ENCODE results near the gene IFNL3. TPM values are rescaled to one million over a fixed set of nuclear protein-coding genes. Genes with fewer than 3 reads are reported as not detected.

The IFNL3 gene
- total and polyA plus RNA-seq, 11 donors, result not detected

DNA sequence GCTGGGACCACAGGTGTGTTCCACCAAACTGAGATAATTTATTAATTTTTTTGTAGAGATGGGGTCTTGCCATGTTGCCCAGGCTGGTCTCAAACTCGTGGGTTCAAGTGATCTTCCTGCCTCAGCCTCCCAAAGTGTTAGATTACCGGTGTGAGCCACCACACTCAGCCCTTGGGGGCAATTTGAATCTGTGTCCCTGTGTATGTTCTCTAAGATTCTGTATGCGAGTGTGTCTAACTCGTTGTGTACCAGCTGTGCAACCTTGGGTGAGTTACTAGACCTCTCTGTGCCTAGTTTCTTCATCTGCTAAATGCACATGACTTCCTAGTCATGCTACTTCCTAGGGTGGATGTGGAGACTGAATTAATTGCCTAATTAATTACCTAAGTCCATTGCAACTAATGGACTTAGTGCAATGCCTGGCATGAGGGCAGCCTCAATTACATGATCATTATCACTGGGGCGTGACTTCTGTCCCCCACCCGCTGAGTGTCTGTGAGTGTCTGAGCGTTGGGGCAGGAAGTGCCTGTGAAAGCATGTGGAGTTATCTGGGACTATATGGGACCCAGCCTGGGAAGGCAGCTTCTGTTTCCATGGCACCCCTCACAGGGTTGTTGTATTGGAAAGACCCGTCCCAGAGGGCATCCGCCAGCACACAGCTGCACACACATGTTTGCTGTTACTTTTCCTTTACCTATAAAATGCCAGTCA is 49.8 kb downstream of the IFNL3 start:
- intact Hi-C loops (cut with DNase I), result loop anchor here in 1 of 10 donors (10.0 kb wide), 1 partner anchor 130 kb away; the partner anchor contains the start of gene LRFN1
- ATAC-seq, result no peak
- 43 to 44% (median 44%) methylated on average over 9 of the region's 9 CpGs for WGBS, 4 donors
- H3K9me3 ChIP-seq, result no peaks in the 10 kb centered on the region
- no peak overlapping the region for H3K4me3 ChIP-seq
- peaks cover 13 to 82% (median 41%) of the 10 kb centered on the region in 9 donors for H3K27me3 ChIP-seq
- no peaks in the 10 kb centered on the region for H3K36me3 ChIP-seq
- no peak for DNase-seq
- no peak overlapping the region for H3K27ac ChIP-seq
- peaks cover 0 to 9% (median 0%) of the 10 kb centered on the region in 12 donors for H3K4me1 ChIP-seq
- no peak for TF ChIP-seq POLR2A (IDR thresholded peaks at IDR 0.05)
- TF ChIP-seq, protein P1, sequence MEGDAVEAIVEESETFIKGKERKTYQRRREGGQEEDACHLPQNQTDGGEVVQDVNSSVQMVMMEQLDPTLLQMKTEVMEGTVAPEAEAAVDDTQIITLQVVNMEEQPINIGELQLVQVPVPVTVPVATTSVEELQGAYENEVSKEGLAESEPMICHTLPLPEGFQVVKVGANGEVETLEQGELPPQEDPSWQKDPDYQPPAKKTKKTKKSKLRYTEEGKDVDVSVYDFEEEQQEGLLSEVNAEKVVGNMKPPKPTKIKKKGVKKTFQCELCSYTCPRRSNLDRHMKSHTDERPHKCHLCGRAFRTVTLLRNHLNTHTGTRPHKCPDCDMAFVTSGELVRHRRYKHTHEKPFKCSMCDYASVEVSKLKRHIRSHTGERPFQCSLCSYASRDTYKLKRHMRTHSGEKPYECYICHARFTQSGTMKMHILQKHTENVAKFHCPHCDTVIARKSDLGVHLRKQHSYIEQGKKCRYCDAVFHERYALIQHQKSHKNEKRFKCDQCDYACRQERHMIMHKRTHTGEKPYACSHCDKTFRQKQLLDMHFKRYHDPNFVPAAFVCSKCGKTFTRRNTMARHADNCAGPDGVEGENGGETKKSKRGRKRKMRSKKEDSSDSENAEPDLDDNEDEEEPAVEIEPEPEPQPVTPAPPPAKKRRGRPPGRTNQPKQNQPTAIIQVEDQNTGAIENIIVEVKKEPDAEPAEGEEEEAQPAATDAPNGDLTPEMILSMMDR (IDR thresholded peaks at IDR 0.05), result no peak

DNA sequence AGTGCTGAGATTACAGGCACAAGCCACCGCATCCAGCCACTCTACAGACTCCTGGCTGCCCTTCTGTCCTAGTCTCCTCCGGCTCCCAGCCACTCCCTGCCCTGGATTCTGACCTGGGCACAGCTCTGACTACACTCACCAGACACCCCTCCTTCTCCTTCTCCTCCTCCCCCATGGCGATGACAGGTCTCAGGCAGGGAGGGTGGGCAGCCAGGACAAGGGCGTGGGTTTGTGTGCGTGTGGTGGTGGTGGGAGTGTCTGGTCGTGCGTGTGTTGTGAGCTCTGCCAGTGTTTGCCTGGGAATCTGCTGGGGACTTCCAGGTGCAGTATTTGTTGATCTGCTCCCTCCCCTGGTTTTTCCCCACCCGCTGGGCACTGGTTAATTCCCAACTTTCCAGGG is 51.0 kb downstream of the IFNL3 start:
- Histone ChIP-seq H3K4me3 (no peak overlapping the region), H3K27ac (no peak overlapping the region), H3K9me3 (no peaks in the 10 kb centered on the region), H3K27me3 (peaks cover 13 to 80% (median 35%) of the 10 kb centered on the region in 9 donors), H3K36me3 (no peaks in the 10 kb centered on the region), H3K4me1 (peaks cover 0 to 9% (median 0%) of the 10 kb centered on the region in 12 donors)
- TF ChIP-seq, protein P1 (IDR thresholded peaks at IDR 0.05), result no peak
- no peak for TF ChIP-seq POLR2A (IDR thresholded peaks at IDR 0.05)
- 14 to 20% (median 18%) methylated on average over 7 to 8 of the region's 8 CpGs for WGBS, 4 donors
- peak in 2 of 4 donors; percentile 34 to 62 for ATAC-seq
- intact Hi-C loops (cut with DNase I), result loop anchor here in 1 of 10 donors (10.0 kb wide), 1 partner anchor 131 kb away; the partner anchor contains the start of gene LRFN1
- DNase-seq, result no peak

Other genes starting within 250 kb of the IFNL3 start
- 10 to 100 TPM in 7 of 9 donors, 1 to 10 TPM in 2; 4.2 to 38.3 (median 23.2) TPM for gene FBXO27, start 212.5 kb downstream of the IFNL3 start, total RNA-seq
- 1 to 10 TPM; 4.0 to 8.6 TPM for gene FBXO27, start 212.5 kb downstream of the IFNL3 start, polyA plus RNA-seq
- gene ACP7, start 160.6 kb downstream of the IFNL3 start, total RNA-seq, result not detected
- not detected for gene ACP7, start 160.6 kb downstream of the IFNL3 start, polyA plus RNA-seq
- gene PAK4, start 119.2 kb downstream of the IFNL3 start, total RNA-seq, result 10 to 100 TPM; 11.5 to 22.1 (median 16.2) TPM
- gene PAK4, start 119.2 kb downstream of the IFNL3 start, polyA plus RNA-seq, result 10 to 100 TPM in 1 of 2 donors, 1 to 10 TPM in 1; 9.5 to 25.8 TPM
- under 1 TPM in 1 of 9 donors, not detected in 8; 0.16 TPM for gene NCCRP1, start 48.0 kb downstream of the IFNL3 start, total RNA-seq
- gene NCCRP1, start 48.0 kb downstream of the IFNL3 start, polyA plus RNA-seq, result not detected
- gene SYCN, start 40.7 kb downstream of the IFNL3 start, total RNA-seq, result under 1 TPM in 1 of 9 donors, not detected in 8; 0.77 TPM
- not detected for gene SYCN, start 40.7 kb downstream of the IFNL3 start, polyA plus RNA-seq
- not detected for gene IFNL4, start 3.9 kb upstream of the IFNL3 start, total RNA-seq
- not detected for gene IFNL4, start 3.9 kb upstream of the IFNL3 start, polyA plus RNA-seq
- not detected for gene IFNL2, start 23.4 kb upstream of the IFNL3 start, total RNA-seq
- not detected for gene IFNL2, start 23.4 kb upstream of the IFNL3 start, polyA plus RNA-seq
- not detected for gene IFNL1, start 51.4 kb upstream of the IFNL3 start, total RNA-seq
- not detected for gene IFNL1, start 51.4 kb upstream of the IFNL3 start, polyA plus RNA-seq
- gene LRFN1, start 75.9 kb upstream of the IFNL3 start, total RNA-seq, result under 1 TPM in 8 of 9 donors, not detected in 1; 0.09 to 0.50 (median 0.28) TPM
- gene LRFN1, start 75.9 kb upstream of the IFNL3 start, polyA plus RNA-seq, result under 1 TPM; 0.14 to 0.34 TPM
- gene GMFG, start 91.0 kb upstream of the IFNL3 start, total RNA-seq, result 10 to 100 TPM in 8 of 9 donors, 1 to 10 TPM in 1; 6.4 to 93.3 (median 10.8) TPM
- gene GMFG, start 91.0 kb upstream of the IFNL3 start, polyA plus RNA-seq, result 10 to 100 TPM; 16.8 to 18.7 TPM
- 100 to 1,000 TPM in 1 of 9 donors, 10 to 100 TPM in 8; 34.9 to 101 (median 52.3) TPM for gene SAMD4B, start 97.4 kb upstream of the IFNL3 start, total RNA-seq
- gene SAMD4B, start 97.4 kb upstream of the IFNL3 start, polyA plus RNA-seq, result 10 to 100 TPM; 62.1 to 78.6 TPM
- gene PAF1, start 146.1 kb upstream of the IFNL3 start, total RNA-seq, result 10 to 100 TPM; 32.8 to 75.7 (median 40.7) TPM
- 10 to 100 TPM; 32.5 to 61.1 TPM for gene PAF1, start 146.1 kb upstream of the IFNL3 start, polyA plus RNA-seq
- 10 to 100 TPM; 26.3 to 53.0 (median 34.1) TPM for gene MED29, start 146.4 kb upstream of the IFNL3 start, total RNA-seq
- gene MED29, start 146.4 kb upstream of the IFNL3 start, polyA plus RNA-seq, result 10 to 100 TPM; 34.1 to 46.0 TPM
- gene ZFP36, start 161.8 kb upstream of the IFNL3 start, total RNA-seq, result 100 to 1,000 TPM in 2 of 9 donors, 10 to 100 TPM in 7; 16.1 to 145 (median 51.1) TPM
- gene ZFP36, start 161.8 kb upstream of the IFNL3 start, polyA plus RNA-seq, result 10 to 100 TPM; 45.8 to 65.1 TPM
- gene PLEKHG2, start 167.7 kb upstream of the IFNL3 start, total RNA-seq, result 10 to 100 TPM in 8 of 9 donors, 1 to 10 TPM in 1; 9.2 to 38.5 (median 14.6) TPM
- 10 to 100 TPM in 1 of 2 donors, 1 to 10 TPM in 1; 8.9 to 11.7 TPM for gene PLEKHG2, start 167.7 kb upstream of the IFNL3 start, polyA plus RNA-seq
- gene RPS16, start 190.9 kb upstream of the IFNL3 start, total RNA-seq, result 1,000 to 10,000 TPM in 7 of 9 donors, 100 to 1,000 TPM in 2; 617 to 1,566 (median 1,374) TPM
- gene RPS16, start 190.9 kb upstream of the IFNL3 start, polyA plus RNA-seq, result 1,000 to 10,000 TPM; 1,266 to 2,656 TPM
- gene SUPT5H, start 200.6 kb upstream of the IFNL3 start, total RNA-seq, result 100 to 1,000 TPM in 1 of 9 donors, 10 to 100 TPM in 8; 64.2 to 113 (median 81.7) TPM
- gene SUPT5H, start 200.6 kb upstream of the IFNL3 start, polyA plus RNA-seq, result 100 to 1,000 TPM in 1 of 2 donors, 10 to 100 TPM in 1; 63.8 to 112 TPM
- 10 to 100 TPM; 66.0 to 91.3 (median 77.3) TPM for gene TIMM50, start 235.8 kb upstream of the IFNL3 start, total RNA-seq
- 100 to 1,000 TPM; 103 to 106 TPM for gene TIMM50, start 235.8 kb upstream of the IFNL3 start, polyA plus RNA-seq

Data from heart left ventricle (tissue), 16 donors.